GM23248 (cell line): ENCODE measurements around the gene MOGAT3. TPM values are rescaled to one million over a fixed set of nuclear protein-coding genes. Genes with fewer than 3 reads are reported as not detected.

Experiments
- DNase-seq: peaks from one replicate; pipeline ENCODE4 v3.0.0-alpha.2; 2015
- H2AFZ ChIP-seq: fragments of 200-600 bp; sonication (generic); 2 replicates; pipeline ENCODE4 v1.6.1; 2016; ENCODE audit warnings: antibody characterized with exemption
- H3F3A ChIP-seq: fragments of 200-600 bp; sonication (generic); 2 replicates; pipeline ENCODE4 v1.6.1; 2016; ENCODE audit warnings: mild to moderate bottlenecking, antibody characterized with exemption, mixed run types; ENCODE audit not compliant: insufficient read depth
- H3K27ac ChIP-seq: fragments of 200-600 bp; sonication (generic); 2 replicates; pipeline ENCODE4 v1.5.1; 2016; ENCODE audit warnings: mild to moderate bottlenecking
- H3K27me3 ChIP-seq: fragments of 200-600 bp; sonication (generic); replicated peaks from 2 replicates; pipeline ENCODE4 v1.6.1; 2016; ENCODE audit warnings: mild to moderate bottlenecking; ENCODE audit not compliant: insufficient read depth
- H3K36me3 ChIP-seq: fragments of 200-600 bp; sonication (generic); 2 replicates; pipeline ENCODE4 v1.6.1; 2016; ENCODE audit warnings: low read depth, mild to moderate bottlenecking
- H3K4me1 ChIP-seq: fragments of 200-600 bp; sonication (generic); 2 replicates; pipeline ENCODE4 v1.6.1; 2016; ENCODE audit warnings: mild to moderate bottlenecking; ENCODE audit not compliant: insufficient read depth
- H3K4me2 ChIP-seq: fragments of 200-600 bp; sonication (generic); one replicate; pipeline ENCODE4 v1.6.1; 2016; ENCODE audit warnings: mild to moderate bottlenecking; ENCODE audit not compliant: unreplicated experiment
- H3K4me3 ChIP-seq: fragments of 200-600 bp; sonication (generic); 2 replicates; pipeline ENCODE4 v1.5.1; 2016; ENCODE audit warnings: mild to moderate bottlenecking
- H3K79me2 ChIP-seq: fragments of 200-600 bp; sonication (generic); 2 replicates; pipeline ENCODE4 v1.6.1; 2016; ENCODE audit warnings: mild to moderate bottlenecking; ENCODE audit not compliant: insufficient read depth
- H3K9ac ChIP-seq: fragments of 200-600 bp; sonication (generic); 2 replicates; pipeline ENCODE4 v1.6.1; 2016; ENCODE audit warnings: mild to moderate bottlenecking
- H3K9me2 ChIP-seq: fragments of 200-600 bp; sonication (generic); 2 replicates; pipeline ENCODE4 v1.6.1; 2016; ENCODE audit warnings: mixed run types, mild to moderate bottlenecking, moderate library complexity; ENCODE audit not compliant: insufficient read depth
- H3K9me3 ChIP-seq: fragments of 200-600 bp; sonication (generic); one replicate; pipeline ENCODE4 v1.6.1; 2017; ENCODE audit warnings: low read depth
- H4K20me1 ChIP-seq: fragments of 200-600 bp; sonication (generic); 2 replicates; pipeline ENCODE4 v1.6.0; 2016; ENCODE audit not compliant: insufficient read depth
- EZH2 ChIP-seq: fragments of 200-600 bp; sonication (generic); IDR thresholded peaks from 2 replicates; pipeline ENCODE4 v1.6.1; 2018; ENCODE audit warnings: antibody characterized with exemption, mild to moderate bottlenecking; ENCODE audit not compliant: insufficient read depth, poor library complexity, severe bottlenecking
- EZH2phosphoT487 ChIP-seq: fragments of 200-600 bp; sonication (generic); IDR thresholded peaks from 2 replicates; pipeline ENCODE4 v1.6.1; 2018; ENCODE audit warnings: antibody characterized with exemption, moderate library complexity, mild to moderate bottlenecking, low read depth; ENCODE audit not compliant: insufficient read depth
- WGBS, 2 experiments: methylation state at CpG; one replicate each; pipeline ENCODE4 v1.1.6; 2015 to 2017; ENCODE audit warnings: low lambda C conversion rate in 2 of 2, low coverage in 1 of 2; ENCODE audit errors: missing lambda C conversion rate in 2 of 2; 5-methylcytosine and 5-hydroxymethylcytosine counted together
- in situ Hi-C: fragments of 300-500 bp; cut with MboI; formaldehyde crosslinking; loops from 2 replicates; pipeline ENCODE4 v1.15.0; 2020
- polyA plus RNA-seq: library from polyadenylated mRNA; unstranded; fragments of >200 nt; fragmentation: Nextera tagmentation; extraction: Ambion mirVana; gene quantifications from 2 replicates; pipeline ENCODE4 v1.2.1, GENCODE V29; 2016
- total RNA-seq: library from RNA; depleted of rRNA; stranded (reverse); fragments of >200 nt; shearing (Covaris generic); gene quantifications from 2 replicates; pipeline ENCODE4 v1.2.3, GENCODE V29; 2014

Gene MOGAT3
- total and polyA plus RNA-seq, 2 experiments from 2014 or later = not detected

GRCh38 chr7:101216001-101216859 lies 15.4 kb upstream of the MOGAT3 start:
- TF ChIP-seq EZH2 = no peak
- TF ChIP-seq EZH2phosphoT487 = no peak
- DNase-seq = peak; percentile 71
- H3K4me2 ChIP-seq = peak overlapping the region; percentile 93
- H3K4me3 ChIP-seq = peak overlapping the region; percentile 95
- peak overlapping the region; percentile 94 for H3K27ac ChIP-seq
- H4K20me1 ChIP-seq = no peaks in the 10 kb centered on the region
- peaks cover 69% of the 10 kb centered on the region for H3K79me2 ChIP-seq
- no peaks in the 10 kb centered on the region for H3F3A ChIP-seq
- peaks cover 21% of the 10 kb centered on the region for H3K4me1 ChIP-seq
- H3K9me3 ChIP-seq = no peaks in the 10 kb centered on the region
- in situ Hi-C loops = no loop called here
- peak overlapping the region; percentile 93 for H2AFZ ChIP-seq
- H3K36me3 ChIP-seq = peaks cover 18% of the 10 kb centered on the region; the same call in 1 of the 2 replicates
- H3K9ac ChIP-seq = peak overlapping the region; percentile 88
- WGBS, 2 experiments = 49 to 51% methylated on average over 31 of the region's 31 CpGs
- no peaks in the 10 kb centered on the region for H3K27me3 ChIP-seq
- H3K9me2 ChIP-seq = no peaks in the 10 kb centered on the region

GRCh38 chr7:101212014-101212413 lies 11.2 kb upstream of the MOGAT3 start:
- no peak for TF ChIP-seq EZH2phosphoT487
- no peak for TF ChIP-seq EZH2
- H3K36me3 ChIP-seq = peaks cover 18% of the 10 kb centered on the region; the same call in 1 of the 2 replicates
- no peak overlapping the region for H3K27ac ChIP-seq
- no peaks in the 10 kb centered on the region for H3K9me3 ChIP-seq
- no peak overlapping the region for H3K9ac ChIP-seq
- peaks cover 13% of the 10 kb centered on the region for H3K4me1 ChIP-seq
- peaks cover 35% of the 10 kb centered on the region for H3K79me2 ChIP-seq
- no peak overlapping the region for H3K4me2 ChIP-seq
- no peak overlapping the region for H2AFZ ChIP-seq
- in situ Hi-C loops = no loop called here
- H3K4me3 ChIP-seq = no peak overlapping the region
- H4K20me1 ChIP-seq = no peaks in the 10 kb centered on the region
- no peaks in the 10 kb centered on the region for H3K9me2 ChIP-seq
- H3K27me3 ChIP-seq = no peaks in the 10 kb centered on the region
- no peak for DNase-seq
- no peaks in the 10 kb centered on the region for H3F3A ChIP-seq
- WGBS, 2 experiments = 90 to 93% methylated on average over 8 of the region's 8 CpGs

- in situ Hi-C loops = no loop called here
- Histone ChIP-seq H3K27ac (no peak overlapping the region), H3F3A (no peaks in the 10 kb centered on the region)
Measured at GRCh38 chr7:101211501-101211900, 10.7 kb upstream of the MOGAT3 start.

GRCh38 chr7:101210143-101210542 lies 9.3 kb upstream of the MOGAT3 start:
- Histone ChIP-seq H3K4me3 (no peak overlapping the region), H3K9ac (no peak overlapping the region), H3F3A (peaks cover 4% of the 10 kb centered on the region; the same call in 1 of the 2 replicates), H3K9me2 (no peaks in the 10 kb centered on the region), H3K4me1 (peaks cover 4% of the 10 kb centered on the region; the same call in 1 of the 2 replicates), H3K36me3 (peaks cover 11% of the 10 kb centered on the region; the same call in 1 of the 2 replicates), H3K27ac (no peak overlapping the region), H4K20me1 (no peaks in the 10 kb centered on the region), H2AFZ (no peak overlapping the region), H3K9me3 (no peaks in the 10 kb centered on the region), H3K27me3 (no peaks in the 10 kb centered on the region), H3K4me2 (no peak overlapping the region), H3K79me2 (peaks cover 16% of the 10 kb centered on the region)
- 93 to 99% methylated on average over 13 to 19 of the region's 19 CpGs for WGBS, 2 experiments
- TF ChIP-seq EZH2phosphoT487 (no peak), EZH2 (no peak)
- DNase-seq = no peak
- in situ Hi-C loops = no loop called here

More at GRCh38 chr7:101211501-101211900, 10.7 kb upstream of the MOGAT3 start:
- Histone ChIP-seq H3K4me3 (no peak overlapping the region), H2AFZ (no peak overlapping the region), H3K27me3 (no peaks in the 10 kb centered on the region), H3K9me3 (no peaks in the 10 kb centered on the region), H3K9ac (no peak overlapping the region), H3K4me1 (peaks cover 13% of the 10 kb centered on the region), H3K36me3 (peaks cover 18% of the 10 kb centered on the region; the same call in 1 of the 2 replicates), H3K79me2 (peaks cover 29% of the 10 kb centered on the region), H3K9me2 (no peaks in the 10 kb centered on the region), H4K20me1 (no peaks in the 10 kb centered on the region), H3K4me2 (no peak overlapping the region)
- TF ChIP-seq EZH2phosphoT487 (no peak), EZH2 (no peak)
- no peak for DNase-seq
- WGBS, 2 experiments = 92 to 94% methylated on average over 13 to 24 of the region's 24 CpGs
